Lower leg skin (tissue), 3 donors: Measurements from ENCODE around the gene WDR6.

Experiments
- CTCF ChIP-seq, 3 donors: fragments of 450-650 bp; IDR thresholded peaks; one replicate each; pipeline ENCODE4 v1.5.1; 2016; ENCODE audit warnings: antibody characterized with exemption in 3 of 3, mild to moderate bottlenecking in 3 of 3, moderate library complexity in 2 of 3
- POLR2A ChIP-seq, 2 donors: fragments of 450-650 bp; IDR thresholded peaks; one replicate each; pipeline ENCODE4 v1.6.1; 2016 to 2017; ENCODE audit warnings: antibody characterized with exemption in 2 of 2, mild to moderate bottlenecking in 1 of 2, moderate library complexity in 1 of 2

GRCh38 chr3:48983096-48983495 is 24.1 kb upstream of the WDR6 start:
- TF ChIP-seq CTCF (IDR thresholded peaks at IDR 0.05) = no peak
- TF ChIP-seq POLR2A (IDR thresholded peaks at IDR 0.05) = no peak
